HG02884 (cell line): Measurements from ENCODE around the gene TMEM114.
"Not testable (repeated sequence)": the region's sequence is repeated elsewhere in the genome, so short reads cannot be mapped to it uniquely, and the experiment has no call there.

Experiments
- ATAC-seq: cut with Tn5 transposase; IDR thresholded peaks from one replicate; pipeline ENCODE4 v1.9.1; 2021; ENCODE audit warnings: mild to moderate bottlenecking, moderate library complexity; ENCODE audit not compliant: unreplicated experiment

The TMEM114 gene

GRCh38 chr16:8576141-8577004, 13.9 kb downstream of the TMEM114 start:
- no peak for ATAC-seq

- no peak for ATAC-seq
These were observed 14.9 kb downstream of the TMEM114 start for GRCh38 chr16:8575399-8575798.

- no peak for ATAC-seq
These were observed 17.2 kb downstream of the TMEM114 start for GRCh38 chr16:8572919-8573724.

GRCh38 chr16:8572063-8572918, 18.0 kb downstream of the TMEM114 start:
- ATAC-seq = no peak

GRCh38 chr16:8571061-8571596, 19.2 kb downstream of the TMEM114 start:
- ATAC-seq = no peak

- not testable (repeated sequence) for ATAC-seq
These were observed 19.9 kb downstream of the TMEM114 start for GRCh38 chr16:8570393-8570792.

GRCh38 chr16:8569650-8570346, 20.5 kb downstream of the TMEM114 start:
- ATAC-seq = no peak

GRCh38 chr16:8568231-8568617, 22.1 kb downstream of the TMEM114 start:
- ATAC-seq = no peak

GRCh38 chr16:8567355-8568230, 22.7 kb downstream of the TMEM114 start:
- peak; percentile 85 for ATAC-seq

- ATAC-seq = no peak
These were observed 24.8 kb downstream of the TMEM114 start for GRCh38 chr16:8565498-8565897.

- no peak for ATAC-seq
These were observed 25.4 kb downstream of the TMEM114 start for GRCh38 chr16:8564934-8565345.

GRCh38 chr16:8563944-8564540, 26.3 kb downstream of the TMEM114 start:
- ATAC-seq = not testable (repeated sequence)

- ATAC-seq = no peak
These were observed 28.8 kb downstream of the TMEM114 start for GRCh38 chr16:8561496-8561895.

- no peak for ATAC-seq
These were observed 34.9 kb downstream of the TMEM114 start for GRCh38 chr16:8555400-8555799.

GRCh38 chr16:8554881-8555280, 35.4 kb downstream of the TMEM114 start:
- ATAC-seq = peak; percentile 77

- no peak for ATAC-seq
These were observed 36.3 kb downstream of the TMEM114 start for GRCh38 chr16:8554022-8554421.

GRCh38 chr16:8552487-8553221, 37.7 kb downstream of the TMEM114 start:
- ATAC-seq = no peak
